BJ (cell line): ENCODE results near the gene EEF2. TPM values are rescaled to one million over a fixed set of nuclear protein-coding genes. Genes with fewer than 3 reads are reported as not detected.

Experiments
- CTCF ChIA-PET: fragments of 350-600 bp; formaldehyde crosslinking; extraction: SDS; loops from one replicate; lab custom pipeline; 2021; ENCODE audit warnings: antibody characterized with exemption, inconsistent platforms; lab: Yijun Ruan, JAX
- POLR2A ChIA-PET: fragments of 300-600 bp; sonication (Branson Sonifier 250); formaldehyde crosslinking; extraction: SDS; loops from one replicate; lab custom pipeline; 2021; ENCODE audit warnings: antibody characterized with exemption; lab: Charles Lee
- DNase-seq: peaks from one replicate; pipeline ENCODE4 v3.0.0-alpha.2; 2011; ENCODE audit warnings: low read depth
- H3K27me3 ChIP-seq: 2 replicates; pipeline ENCODE4 v1.6.0; 2011; ENCODE audit warnings: low read length; ENCODE audit not compliant: control insufficient read depth, insufficient read depth
- H3K36me3 ChIP-seq: 2 replicates; pipeline ENCODE4 v1.5.1; 2011; ENCODE audit warnings: low read length; ENCODE audit not compliant: control insufficient read depth, insufficient read depth
- H3K4me3 ChIP-seq: 2 replicates; pipeline ENCODE4 v1.5.1; 2011; ENCODE audit warnings: low read depth, mild to moderate bottlenecking, control low read depth, low read length
- polyA plus RNA-seq: library from polyadenylated mRNA; depleted of rRNA; stranded (reverse); fragments of >200 nt; gene quantifications from 2 replicates; pipeline ENCODE4 v1.2.3, GENCODE V29; 2011
- TF ChIP-seq, protein P1 (sequence below): IDR thresholded peaks from 2 replicates; pipeline ENCODE4 v1.5.1; 2011; ENCODE audit warnings: low read depth, mild to moderate bottlenecking, control low read depth, inconsistent platforms, low read length, moderate library complexity; ENCODE audit not compliant: insufficient read depth

EEF2 gene
- polyA plus RNA-seq, 1 experiment, result 2,469 TPM

DNA sequence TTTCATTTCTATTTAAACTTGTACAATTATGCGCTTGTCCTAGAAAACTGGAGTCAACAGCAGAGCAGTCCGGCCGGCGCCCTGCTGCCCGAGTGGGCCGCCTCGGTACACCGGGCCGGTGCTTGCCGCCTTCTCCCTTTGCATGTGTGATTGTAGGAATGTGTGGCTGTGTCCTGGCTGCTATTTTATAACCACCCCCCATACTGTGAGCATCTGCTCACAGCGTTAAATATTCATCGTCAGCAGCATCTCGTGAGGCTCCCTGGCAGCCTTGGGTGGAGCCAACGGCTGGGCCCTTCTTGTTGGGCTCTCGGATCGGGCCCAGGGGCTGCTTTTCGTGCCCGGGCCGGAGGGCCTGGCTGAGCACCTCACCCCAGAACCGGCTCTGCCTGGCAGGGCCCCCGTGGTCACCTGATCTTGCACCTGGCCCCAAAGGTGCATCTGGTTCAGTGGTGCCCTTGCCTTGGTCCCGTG, 32.9 kb upstream of the EEF2 start:
- Histone ChIP-seq H3K4me3 (no peak overlapping the region), H3K36me3 (peaks cover 14% of the 10 kb centered on the region), H3K27me3 (no peaks in the 10 kb centered on the region)
- no peak for DNase-seq
- ChIA-PET CTCF (no interaction called here), POLR2A (no interaction called here)
- TF ChIP-seq, protein P1, sequence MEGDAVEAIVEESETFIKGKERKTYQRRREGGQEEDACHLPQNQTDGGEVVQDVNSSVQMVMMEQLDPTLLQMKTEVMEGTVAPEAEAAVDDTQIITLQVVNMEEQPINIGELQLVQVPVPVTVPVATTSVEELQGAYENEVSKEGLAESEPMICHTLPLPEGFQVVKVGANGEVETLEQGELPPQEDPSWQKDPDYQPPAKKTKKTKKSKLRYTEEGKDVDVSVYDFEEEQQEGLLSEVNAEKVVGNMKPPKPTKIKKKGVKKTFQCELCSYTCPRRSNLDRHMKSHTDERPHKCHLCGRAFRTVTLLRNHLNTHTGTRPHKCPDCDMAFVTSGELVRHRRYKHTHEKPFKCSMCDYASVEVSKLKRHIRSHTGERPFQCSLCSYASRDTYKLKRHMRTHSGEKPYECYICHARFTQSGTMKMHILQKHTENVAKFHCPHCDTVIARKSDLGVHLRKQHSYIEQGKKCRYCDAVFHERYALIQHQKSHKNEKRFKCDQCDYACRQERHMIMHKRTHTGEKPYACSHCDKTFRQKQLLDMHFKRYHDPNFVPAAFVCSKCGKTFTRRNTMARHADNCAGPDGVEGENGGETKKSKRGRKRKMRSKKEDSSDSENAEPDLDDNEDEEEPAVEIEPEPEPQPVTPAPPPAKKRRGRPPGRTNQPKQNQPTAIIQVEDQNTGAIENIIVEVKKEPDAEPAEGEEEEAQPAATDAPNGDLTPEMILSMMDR, result no peak

DNA sequence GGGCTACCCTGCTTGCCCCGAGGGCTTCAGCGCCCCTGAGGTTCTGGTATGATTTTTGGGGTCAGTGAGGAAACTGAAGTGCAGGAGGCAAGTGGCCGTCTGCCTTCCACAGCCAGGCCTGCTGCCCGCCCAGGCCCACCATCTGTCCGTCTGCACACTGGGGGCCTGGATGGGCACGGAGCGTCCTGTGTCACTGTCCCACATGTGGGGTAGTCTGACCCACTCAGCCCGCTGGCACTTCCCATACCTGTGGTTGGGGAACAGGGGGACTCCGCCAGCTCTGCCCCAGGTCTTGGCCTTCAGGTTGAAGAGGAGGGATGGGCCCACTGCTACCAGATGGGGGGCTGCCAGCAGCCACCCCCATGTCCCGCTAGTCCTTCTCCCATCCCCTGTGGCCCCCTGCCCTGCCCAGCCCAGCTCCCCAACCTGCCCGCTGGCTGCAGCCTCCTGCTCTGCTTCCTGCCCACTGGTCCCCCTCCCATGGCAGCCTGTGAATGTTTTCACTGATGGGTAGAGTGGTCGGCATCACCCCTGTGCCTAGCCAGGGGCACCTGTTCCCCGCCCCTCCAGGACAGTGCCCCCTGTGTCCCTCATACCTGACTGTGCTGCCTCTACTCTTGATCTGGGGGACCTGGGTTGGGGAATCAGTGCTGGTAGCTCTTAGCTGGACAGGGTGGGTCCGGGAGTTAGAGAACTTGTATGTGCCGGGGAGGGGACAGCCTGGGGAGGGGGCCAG, 31.8 kb upstream of the EEF2 start:
- Histone ChIP-seq H3K4me3 (no peak overlapping the region), H3K27me3 (no peaks in the 10 kb centered on the region), H3K36me3 (peaks cover 16% of the 10 kb centered on the region)
- CTCF ChIA-PET, result no interaction called here
- TF ChIP-seq, protein P1, result no peak
- POLR2A ChIA-PET, result no interaction called here
- DNase-seq, result no peak

DNA sequence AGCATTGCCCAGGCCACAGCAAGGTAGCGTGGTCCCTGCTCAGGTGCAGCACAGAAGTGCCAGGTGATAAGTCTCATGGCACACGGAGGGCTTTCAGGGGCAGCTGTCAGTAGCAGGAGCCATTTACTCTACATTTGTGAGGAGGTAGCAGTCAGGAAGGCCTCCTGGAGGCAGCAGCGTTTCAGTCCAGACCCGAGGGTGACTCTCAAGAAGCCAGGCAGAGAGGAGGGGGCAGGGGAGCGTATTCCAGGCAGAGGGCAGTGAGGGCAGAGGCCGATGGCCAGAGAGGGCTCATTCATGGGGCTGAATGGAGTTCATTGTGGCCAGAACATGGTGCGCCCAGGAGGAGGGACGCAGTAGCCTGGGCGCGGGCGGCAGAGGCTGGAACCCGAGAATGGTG, 31.2 kb upstream of the EEF2 start:
- no peak for DNase-seq
- Histone ChIP-seq H3K4me3 (no peak overlapping the region), H3K36me3 (peaks cover 16% of the 10 kb centered on the region), H3K27me3 (no peaks in the 10 kb centered on the region)
- POLR2A ChIA-PET, result no interaction called here
- CTCF ChIA-PET, result no interaction called here
- TF ChIP-seq, protein P1, result no peak

DNA sequence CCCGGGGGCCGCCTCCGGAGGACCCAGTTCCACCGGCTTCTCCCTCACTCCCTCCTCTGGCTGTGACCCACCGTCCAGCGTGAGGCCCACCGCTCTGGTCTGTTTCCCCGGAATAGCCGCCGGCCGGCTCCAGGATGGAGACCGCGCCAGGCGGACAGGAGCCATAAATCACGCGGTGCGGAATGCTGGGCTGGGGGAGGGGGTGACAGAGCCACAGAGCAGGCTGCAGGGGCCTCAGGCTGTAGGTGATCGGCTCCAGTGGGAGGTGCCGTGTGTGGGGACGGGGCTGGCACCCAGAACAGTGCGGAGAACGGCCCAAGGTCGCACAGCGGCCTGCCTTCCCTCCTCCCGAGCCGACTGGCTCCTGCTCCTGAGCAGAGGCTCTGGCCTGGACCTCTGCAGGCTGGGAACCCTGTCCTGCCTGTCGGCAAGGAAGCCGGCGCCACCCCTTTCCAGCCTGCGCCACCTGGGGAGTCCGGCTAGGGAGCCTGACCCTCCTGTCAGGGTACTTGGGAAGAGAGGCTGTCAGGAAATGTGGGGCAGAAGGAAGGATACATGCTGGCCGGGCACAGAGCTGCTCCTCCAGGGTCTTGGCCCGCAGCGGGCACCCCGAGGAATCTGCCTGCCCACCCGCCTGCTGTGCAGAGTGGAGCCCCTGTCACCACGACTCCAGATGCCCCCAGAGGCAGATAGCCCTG, 30.6 kb upstream of the EEF2 start:
- DNase-seq, result no peak
- Histone ChIP-seq H3K27me3 (no peaks in the 10 kb centered on the region), H3K4me3 (no peak overlapping the region), H3K36me3 (peaks cover 16% of the 10 kb centered on the region)
- TF ChIP-seq, protein P1, result no peak
- ChIA-PET CTCF (no interaction called here), POLR2A (no interaction called here)

DNA sequence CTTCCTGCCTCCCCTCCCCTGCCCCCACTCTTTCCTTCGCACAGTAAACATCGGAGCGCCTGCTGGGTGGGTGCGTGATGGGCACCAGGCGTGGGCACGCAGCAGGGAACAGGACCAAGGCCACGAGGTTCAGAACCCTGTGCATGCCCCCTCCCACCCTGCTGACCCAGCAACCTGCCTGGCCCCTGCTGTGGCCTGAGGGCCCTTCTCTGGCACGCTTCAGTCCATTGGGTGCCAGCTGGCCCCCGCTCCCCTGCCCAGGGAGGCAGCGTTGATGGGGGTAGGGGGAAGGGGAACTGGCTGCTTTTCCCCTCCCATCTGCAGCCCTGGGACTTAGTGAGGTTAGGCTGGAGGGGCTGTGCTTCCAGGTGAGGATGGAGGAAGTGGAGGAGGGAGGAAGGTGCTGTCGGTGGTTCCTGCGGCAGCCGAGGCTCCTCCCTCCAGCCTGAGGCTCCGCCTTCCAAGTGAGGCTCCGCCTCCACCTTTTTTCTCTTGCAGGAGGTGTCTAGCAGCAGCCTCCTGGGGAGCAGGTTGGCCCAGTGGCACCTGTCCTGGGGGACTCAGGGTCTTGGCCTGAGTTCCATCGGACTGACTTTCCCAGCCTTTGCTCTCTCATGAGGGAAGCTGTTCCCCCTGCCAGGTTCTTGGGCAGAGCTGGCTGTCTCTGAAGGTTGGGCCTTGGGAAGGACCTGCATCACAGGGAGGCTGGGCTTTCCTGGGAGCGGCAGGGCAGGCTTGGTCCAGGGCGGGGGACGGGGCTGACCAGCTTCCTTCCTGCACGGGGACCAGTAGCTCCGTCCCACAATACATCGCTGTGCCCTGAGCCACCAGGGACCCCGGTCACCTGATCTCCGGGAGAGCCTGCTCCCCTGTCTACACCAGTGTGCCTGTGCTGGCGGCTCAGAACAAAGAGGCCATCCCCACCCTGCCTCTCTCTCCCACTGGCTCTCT, 29.6 kb upstream of the EEF2 start:
- POLR2A ChIA-PET, result no interaction called here

More for the DNA sequence above, 29.6 kb upstream of the EEF2 start:
- Histone ChIP-seq H3K36me3 (peaks cover 16% of the 10 kb centered on the region), H3K4me3 (no peak overlapping the region), H3K27me3 (no peaks in the 10 kb centered on the region)
- CTCF ChIA-PET, result no interaction called here
- DNase-seq, result no peak
- TF ChIP-seq, protein P1, result no peak
